Neural progenitor cell (in vitro differentiated cells): ENCODE measurements around the gene ASB9.

ENCODE experiments used
- EZH2 ChIP-seq: fragments of 200-600 bp; sonication (generic); IDR thresholded peaks from 2 replicates; pipeline ENCODE4 v1.6.1; 2017; ENCODE audit warnings: antibody characterized with exemption, mild to moderate bottlenecking, moderate library complexity
- TF ChIP-seq, protein P1 (sequence below): fragments of 200-600 bp; sonication (generic); IDR thresholded peaks from 2 replicates; pipeline ENCODE4 v1.5.1; 2017; ENCODE audit warnings: antibody characterized with exemption, mild to moderate bottlenecking

DNA sequence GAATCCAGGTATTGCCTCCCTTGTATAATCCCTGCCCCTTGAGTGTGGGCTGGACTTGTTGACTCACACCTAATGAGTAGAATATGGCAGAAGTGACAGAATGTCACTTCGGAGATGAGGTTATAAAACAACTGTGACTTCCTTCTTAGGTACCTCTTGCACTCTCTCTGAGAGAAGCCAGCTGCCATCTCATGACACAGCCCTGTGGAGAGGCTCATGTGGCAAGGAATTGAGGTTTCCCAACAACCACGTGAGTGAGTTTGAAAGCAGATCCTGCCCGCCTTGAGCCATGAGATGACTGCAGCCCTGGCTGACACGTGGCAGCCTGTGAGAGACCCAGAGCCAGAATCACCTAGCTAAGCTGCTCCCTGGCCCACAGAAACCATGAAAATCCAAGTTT lies 32.0 kb upstream of the ASB9 start:
- TF ChIP-seq, protein P1, sequence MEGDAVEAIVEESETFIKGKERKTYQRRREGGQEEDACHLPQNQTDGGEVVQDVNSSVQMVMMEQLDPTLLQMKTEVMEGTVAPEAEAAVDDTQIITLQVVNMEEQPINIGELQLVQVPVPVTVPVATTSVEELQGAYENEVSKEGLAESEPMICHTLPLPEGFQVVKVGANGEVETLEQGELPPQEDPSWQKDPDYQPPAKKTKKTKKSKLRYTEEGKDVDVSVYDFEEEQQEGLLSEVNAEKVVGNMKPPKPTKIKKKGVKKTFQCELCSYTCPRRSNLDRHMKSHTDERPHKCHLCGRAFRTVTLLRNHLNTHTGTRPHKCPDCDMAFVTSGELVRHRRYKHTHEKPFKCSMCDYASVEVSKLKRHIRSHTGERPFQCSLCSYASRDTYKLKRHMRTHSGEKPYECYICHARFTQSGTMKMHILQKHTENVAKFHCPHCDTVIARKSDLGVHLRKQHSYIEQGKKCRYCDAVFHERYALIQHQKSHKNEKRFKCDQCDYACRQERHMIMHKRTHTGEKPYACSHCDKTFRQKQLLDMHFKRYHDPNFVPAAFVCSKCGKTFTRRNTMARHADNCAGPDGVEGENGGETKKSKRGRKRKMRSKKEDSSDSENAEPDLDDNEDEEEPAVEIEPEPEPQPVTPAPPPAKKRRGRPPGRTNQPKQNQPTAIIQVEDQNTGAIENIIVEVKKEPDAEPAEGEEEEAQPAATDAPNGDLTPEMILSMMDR = no peak
- no peak for TF ChIP-seq EZH2
